Measurements from ENCODE around the gene PLIN4. TPM values are rescaled to one million over a fixed set of nuclear protein-coding genes. Genes with fewer than 3 reads are reported as not detected.
"Not testable (repeated sequence)": the region's sequence is repeated elsewhere in the genome, so short reads cannot be mapped to it uniquely, and the experiment has no call there.

PLIN4 gene, protein sequence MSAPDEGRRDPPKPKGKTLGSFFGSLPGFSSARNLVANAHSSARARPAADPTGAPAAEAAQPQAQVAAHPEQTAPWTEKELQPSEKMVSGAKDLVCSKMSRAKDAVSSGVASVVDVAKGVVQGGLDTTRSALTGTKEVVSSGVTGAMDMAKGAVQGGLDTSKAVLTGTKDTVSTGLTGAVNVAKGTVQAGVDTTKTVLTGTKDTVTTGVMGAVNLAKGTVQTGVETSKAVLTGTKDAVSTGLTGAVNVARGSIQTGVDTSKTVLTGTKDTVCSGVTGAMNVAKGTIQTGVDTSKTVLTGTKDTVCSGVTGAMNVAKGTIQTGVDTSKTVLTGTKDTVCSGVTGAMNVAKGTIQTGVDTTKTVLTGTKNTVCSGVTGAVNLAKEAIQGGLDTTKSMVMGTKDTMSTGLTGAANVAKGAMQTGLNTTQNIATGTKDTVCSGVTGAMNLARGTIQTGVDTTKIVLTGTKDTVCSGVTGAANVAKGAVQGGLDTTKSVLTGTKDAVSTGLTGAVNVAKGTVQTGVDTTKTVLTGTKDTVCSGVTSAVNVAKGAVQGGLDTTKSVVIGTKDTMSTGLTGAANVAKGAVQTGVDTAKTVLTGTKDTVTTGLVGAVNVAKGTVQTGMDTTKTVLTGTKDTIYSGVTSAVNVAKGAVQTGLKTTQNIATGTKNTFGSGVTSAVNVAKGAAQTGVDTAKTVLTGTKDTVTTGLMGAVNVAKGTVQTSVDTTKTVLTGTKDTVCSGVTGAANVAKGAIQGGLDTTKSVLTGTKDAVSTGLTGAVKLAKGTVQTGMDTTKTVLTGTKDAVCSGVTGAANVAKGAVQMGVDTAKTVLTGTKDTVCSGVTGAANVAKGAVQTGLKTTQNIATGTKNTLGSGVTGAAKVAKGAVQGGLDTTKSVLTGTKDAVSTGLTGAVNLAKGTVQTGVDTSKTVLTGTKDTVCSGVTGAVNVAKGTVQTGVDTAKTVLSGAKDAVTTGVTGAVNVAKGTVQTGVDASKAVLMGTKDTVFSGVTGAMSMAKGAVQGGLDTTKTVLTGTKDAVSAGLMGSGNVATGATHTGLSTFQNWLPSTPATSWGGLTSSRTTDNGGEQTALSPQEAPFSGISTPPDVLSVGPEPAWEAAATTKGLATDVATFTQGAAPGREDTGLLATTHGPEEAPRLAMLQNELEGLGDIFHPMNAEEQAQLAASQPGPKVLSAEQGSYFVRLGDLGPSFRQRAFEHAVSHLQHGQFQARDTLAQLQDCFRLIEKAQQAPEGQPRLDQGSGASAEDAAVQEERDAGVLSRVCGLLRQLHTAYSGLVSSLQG (N-terminal part only)
- under 1 TPM in 1 of 2 donors, not detected in 1; 0.05 TPM for total RNA-seq

DNA sequence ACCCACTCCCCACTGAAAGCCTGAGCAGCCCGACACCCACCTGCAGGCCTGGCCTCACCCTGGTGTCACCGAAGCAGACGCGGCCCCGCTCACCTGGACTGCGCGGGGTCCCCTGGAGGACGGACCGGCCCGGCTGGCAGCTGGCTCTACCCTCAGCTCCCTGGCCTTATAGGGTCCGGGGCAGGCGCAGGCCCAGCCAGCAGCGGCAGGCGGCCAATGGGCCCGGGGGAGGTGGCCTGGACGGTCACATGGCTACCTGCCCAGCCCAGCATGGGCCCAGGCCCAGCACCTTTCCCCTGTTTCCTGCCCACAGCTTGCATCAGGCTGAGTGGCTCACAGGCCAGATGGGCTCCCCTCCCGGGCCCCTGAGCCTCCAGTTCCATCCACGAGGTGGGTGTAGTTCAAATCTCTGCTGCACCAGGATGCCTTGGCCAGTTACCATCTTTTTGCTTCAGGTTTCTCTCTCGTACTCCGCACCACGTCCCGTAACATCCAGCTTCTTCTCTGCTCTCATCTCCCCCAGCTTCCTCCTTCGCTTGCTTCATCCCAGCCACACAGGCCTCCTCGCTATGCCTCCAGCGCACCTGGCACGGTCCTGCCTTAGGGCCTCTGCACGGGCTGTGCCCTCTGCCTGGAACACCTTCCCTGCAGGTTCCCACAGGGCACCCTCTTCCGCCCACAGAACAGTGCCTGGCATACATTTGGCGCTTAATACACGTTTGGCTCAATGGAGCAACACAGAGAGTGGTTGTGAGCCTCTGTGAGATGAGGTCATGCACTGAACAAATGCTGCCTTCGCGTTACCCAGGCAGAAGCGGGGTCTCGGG is at the start of gene PLIN4:
PLIN4 (minus strand) TSS at position 142 of the 827 bp plus-strand sequence. CDS start 214 bp downstream, outside the sequence.
- H3K27ac Mint-ChIP-seq, result no peak within 1 kb of the TSS
- ATAC-seq (replicated peaks), result no peak
- H3K9me3 Mint-ChIP-seq, result no peaks in the 10 kb centered on the region

DNA sequence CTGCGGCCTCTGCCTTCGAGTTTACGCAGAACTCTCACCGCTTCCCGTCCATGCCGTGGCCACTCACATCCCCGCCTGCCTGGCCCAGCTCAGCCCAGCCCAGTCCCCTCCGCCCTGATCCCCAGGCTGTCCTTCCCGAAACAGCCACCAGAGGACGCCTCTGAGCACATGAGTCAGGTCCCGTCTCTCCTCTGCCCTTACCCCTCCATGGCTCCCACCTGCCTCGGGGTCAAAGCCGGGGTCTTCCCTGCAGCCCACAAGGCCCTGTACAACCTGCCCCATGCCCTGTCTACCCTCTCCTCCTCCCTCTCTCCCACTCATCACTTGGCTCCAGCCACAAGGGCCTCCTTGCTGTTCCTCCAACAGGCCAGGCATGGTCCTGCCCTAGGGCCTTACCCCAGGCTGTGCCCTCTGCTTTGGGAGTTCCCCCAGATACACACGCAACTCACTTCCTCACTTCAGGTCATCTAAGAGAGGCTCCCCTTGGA is 49.3 kb upstream of the PLIN4 start:
- Mint-ChIP-seq H3K9me3 (no peaks in the 10 kb centered on the region), H3K4me3 (no peak overlapping the region), H3K36me3 (ENCODE audit: low read depth) (no peaks in the 10 kb centered on the region), H3K27me3 (peaks cover 8% of the 10 kb centered on the region), H3K4me1 (no peaks in the 10 kb centered on the region), H3K27ac (no peak overlapping the region)
- peak; percentile 73 for ATAC-seq (replicated peaks)

More for the DNA sequence above, at the start of gene PLIN4:
- no peaks in the 10 kb centered on the region for H3K36me3 Mint-ChIP-seq (ENCODE audit: low read depth)
- no peak within 1 kb of the TSS for H3K4me3 Mint-ChIP-seq
- H3K4me1 Mint-ChIP-seq, result no peaks in the 10 kb centered on the region
- peaks cover 3% of the 10 kb centered on the region for H3K27me3 Mint-ChIP-seq

DNA sequence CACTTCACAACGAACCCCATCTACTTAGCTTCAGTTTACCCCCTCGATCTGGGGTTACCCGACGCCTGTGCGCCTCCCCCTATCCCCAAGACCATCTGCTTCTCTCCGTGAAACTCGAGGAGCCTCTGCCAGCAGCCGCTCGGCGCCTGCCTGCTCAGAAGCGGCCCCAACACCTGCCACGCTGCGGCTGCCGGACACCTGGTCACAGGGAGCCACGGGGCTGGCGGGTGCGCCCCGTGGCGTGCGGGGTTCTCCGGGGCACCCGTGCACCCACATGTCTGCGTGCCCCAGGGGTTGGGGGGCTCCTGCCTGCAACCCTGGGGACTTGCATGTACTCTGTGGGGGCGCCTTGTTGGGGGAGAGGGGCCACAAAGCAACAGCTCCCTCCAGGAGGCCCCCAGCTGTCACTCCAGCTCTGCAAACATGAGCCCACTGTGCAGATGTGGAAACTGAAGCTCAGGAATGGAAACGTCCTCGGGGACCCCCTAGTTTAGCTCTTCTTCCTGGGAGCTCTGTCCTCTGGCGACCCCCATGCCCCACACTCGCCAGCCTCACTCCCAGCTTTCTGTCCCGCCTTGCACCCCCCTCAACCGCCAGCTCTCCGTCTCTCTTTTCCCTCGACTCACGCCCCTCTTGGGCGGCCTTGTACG is 48.2 kb upstream of the PLIN4 start:
- Mint-ChIP-seq H3K36me3 (ENCODE audit: low read depth) (no peaks in the 10 kb centered on the region), H3K4me1 (no peaks in the 10 kb centered on the region), H3K27ac (no peak overlapping the region), H3K27me3 (peaks cover 8% of the 10 kb centered on the region), H3K9me3 (no peaks in the 10 kb centered on the region), H3K4me3 (no peak overlapping the region)
- ATAC-seq (replicated peaks), result no peak

DNA sequence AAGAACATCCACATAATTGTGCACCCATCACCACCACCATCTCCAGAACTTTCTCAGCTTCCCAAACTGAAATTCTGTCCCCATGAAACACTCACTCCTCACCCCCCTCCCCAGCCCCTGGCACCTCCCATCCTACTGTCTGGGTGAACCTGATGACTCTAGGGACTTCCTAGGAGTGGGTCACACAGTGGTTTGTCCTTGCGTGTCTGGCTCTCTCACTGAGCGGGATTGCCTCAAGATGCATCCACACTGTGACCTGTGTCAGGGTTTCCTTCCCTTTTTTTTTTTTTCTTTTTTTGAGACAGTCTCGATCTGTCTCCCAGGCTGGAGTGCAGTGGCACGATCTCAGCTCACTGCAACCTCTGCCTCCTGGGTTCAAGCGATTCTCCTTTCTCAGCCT is 45.3 kb upstream of the PLIN4 start:
- H3K36me3 Mint-ChIP-seq (ENCODE audit: low read depth); ATAC-seq (replicated peaks): not testable (repeated sequence)

DNA sequence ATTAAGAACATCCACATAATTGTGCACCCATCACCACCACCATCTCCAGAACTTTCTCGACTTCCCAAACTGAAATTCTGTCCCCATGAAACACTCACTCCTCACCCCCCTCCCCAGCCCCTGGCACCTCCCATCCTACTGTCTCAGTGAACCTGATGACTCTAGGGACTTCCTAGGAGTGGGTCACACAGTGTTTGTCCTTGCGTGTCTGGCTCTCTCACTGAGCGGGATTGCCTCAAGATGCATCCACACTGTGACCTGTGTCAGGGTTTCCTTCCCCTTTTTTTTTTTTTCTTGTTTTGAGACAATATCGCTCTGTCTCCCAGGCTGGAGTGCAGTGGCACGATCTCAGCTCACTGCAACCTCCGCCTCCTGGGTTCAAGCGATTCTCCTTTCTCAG is 43.8 kb upstream of the PLIN4 start:
- H3K4me1 Mint-ChIP-seq; ATAC-seq (replicated peaks); H3K27ac Mint-ChIP-seq; H3K4me3 Mint-ChIP-seq; H3K9me3 Mint-ChIP-seq; H3K27me3 Mint-ChIP-seq; H3K36me3 Mint-ChIP-seq (ENCODE audit: low read depth): not testable (repeated sequence)

More for the DNA sequence above, 45.3 kb upstream of the PLIN4 start:
- not testable (repeated sequence) for H3K27ac Mint-ChIP-seq, H3K4me1 Mint-ChIP-seq, H3K27me3 Mint-ChIP-seq, H3K9me3 Mint-ChIP-seq, H3K4me3 Mint-ChIP-seq

DNA sequence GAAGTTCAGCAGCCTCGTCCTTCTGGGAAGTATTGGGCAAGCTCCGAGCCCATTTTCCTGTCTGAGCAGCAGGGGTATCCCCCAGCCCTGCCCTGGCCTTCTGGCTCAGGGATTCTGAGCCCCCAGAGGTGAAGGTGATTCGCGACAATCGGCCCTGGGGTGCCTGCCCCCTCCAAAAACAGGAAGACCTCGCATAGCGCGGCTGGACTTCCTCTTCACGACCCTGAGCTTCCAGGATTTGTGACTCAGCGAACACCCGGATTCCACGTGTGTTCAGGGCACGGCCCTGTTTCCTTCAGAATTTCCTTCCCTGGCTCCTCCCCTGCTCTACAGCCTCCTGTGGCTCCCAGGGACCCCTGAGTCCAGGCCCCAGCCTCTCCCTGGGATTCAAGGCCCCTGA is 41.3 kb upstream of the PLIN4 start, which contains the start of gene SEMA6B:
SEMA6B (minus strand) TSS at position 116 of the 400 bp plus-strand sequence. CDS start 1,227 bp downstream, outside the sequence.
- ATAC-seq (replicated peaks), result no peak
- no peaks in the 10 kb centered on the region for H3K36me3 Mint-ChIP-seq (ENCODE audit: low read depth)
- H3K4me1 Mint-ChIP-seq, result no peaks in the 10 kb centered on the region
- H3K27me3 Mint-ChIP-seq, result no peaks in the 10 kb centered on the region
- no peaks in the 10 kb centered on the region for H3K9me3 Mint-ChIP-seq
- no peak within 1 kb of the TSS for H3K27ac Mint-ChIP-seq
- no peak within 1 kb of the TSS for H3K4me3 Mint-ChIP-seq

DNA sequence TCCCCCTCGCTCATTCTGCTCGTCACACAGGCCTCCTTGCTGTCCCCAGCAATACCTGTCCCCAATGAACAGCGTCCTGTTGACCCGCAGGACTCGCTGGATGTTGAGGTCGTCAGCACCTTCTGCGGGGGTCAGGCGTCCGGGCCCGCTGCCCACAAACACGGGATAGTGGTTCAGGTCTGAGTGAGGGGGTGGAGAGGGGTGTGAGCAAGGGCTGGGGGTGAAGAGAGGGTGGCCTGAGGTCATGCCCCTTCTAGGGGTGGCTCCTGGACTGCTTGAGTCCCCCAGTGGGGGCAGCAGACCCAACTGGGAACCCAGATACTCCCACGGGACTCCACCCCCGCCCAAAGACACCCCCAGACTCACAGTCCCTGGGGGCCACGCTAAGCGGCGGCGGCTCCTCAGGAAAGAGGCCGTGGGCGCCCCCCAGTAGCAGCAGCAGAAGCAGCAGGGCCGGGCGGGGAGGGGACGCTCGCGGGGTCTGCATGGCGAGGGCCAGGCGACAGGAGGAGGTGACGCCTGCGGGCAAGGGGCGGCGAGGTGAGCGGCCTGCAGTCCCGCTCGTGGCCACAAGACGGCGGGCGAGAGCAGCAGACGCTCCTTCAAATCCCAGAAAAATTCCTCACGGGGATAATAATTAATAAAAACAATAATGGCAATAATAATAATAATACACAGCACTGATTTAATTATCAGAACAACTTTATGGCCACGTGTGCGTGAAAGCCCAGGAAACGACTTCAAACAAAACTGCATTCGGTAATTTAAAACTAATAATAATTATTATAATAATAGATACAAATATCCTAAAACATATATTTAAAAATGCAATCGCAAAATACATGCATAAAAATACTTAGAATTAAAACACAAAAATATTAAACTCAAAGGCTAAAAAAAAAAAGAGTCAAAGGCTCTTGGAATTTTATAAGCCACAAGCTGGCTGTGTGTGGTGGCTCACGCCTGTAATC is 40.0 kb upstream of the PLIN4 start:
- Mint-ChIP-seq H3K36me3 (ENCODE audit: low read depth) (no peaks in the 10 kb centered on the region), H3K27me3 (peaks cover 6% of the 10 kb centered on the region), H3K4me3 (no peak overlapping the region), H3K9me3 (no peaks in the 10 kb centered on the region), H3K4me1 (no peaks in the 10 kb centered on the region), H3K27ac (no peak overlapping the region)
- ATAC-seq (replicated peaks), result no peak

DNA sequence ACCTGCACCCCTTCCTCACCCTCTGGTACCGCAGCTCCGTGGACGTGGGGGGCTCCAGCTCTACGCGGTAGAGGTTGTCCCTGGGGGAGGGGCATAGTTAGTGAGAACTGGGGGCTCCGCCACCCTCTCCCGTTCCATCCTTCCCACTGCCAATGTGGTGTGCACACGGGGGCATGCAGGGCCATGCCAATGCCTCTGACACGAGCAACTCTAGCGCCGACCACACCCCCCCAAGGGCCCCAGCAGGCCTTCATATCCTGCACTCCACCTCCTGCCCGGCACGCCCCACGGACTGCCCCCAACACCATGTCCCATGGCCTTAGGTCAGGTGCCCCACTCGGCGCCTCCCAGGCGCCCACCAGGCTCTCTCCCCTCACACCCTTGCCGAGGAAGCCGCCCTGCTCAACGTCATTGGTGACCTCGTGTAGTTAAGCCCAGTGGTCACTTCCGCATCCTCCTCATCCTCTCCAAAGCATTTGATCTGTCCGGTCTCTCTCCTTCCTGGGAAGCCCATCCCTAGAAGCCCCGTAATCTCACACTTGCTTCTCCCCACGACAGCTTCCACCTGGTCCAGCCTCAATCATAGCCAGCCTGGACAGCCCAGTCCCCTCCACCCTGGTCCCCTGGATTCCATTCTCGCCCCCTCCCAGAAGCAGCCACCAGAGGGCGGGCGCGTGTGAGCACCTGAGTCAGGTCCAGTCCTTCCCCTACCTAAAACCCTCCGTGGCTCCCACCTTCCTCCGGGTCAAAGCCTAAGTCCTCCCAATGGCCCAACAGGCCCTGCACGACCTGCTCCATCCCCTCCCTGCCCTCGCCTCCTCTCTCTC is 39.1 kb upstream of the PLIN4 start:
- Mint-ChIP-seq H3K27me3 (peaks cover 11% of the 10 kb centered on the region), H3K36me3 (ENCODE audit: low read depth) (no peaks in the 10 kb centered on the region), H3K9me3 (no peaks in the 10 kb centered on the region), H3K4me1 (no peaks in the 10 kb centered on the region), H3K4me3 (no peak overlapping the region), H3K27ac (no peak overlapping the region)
- ATAC-seq (replicated peaks), result no peak

DNA sequence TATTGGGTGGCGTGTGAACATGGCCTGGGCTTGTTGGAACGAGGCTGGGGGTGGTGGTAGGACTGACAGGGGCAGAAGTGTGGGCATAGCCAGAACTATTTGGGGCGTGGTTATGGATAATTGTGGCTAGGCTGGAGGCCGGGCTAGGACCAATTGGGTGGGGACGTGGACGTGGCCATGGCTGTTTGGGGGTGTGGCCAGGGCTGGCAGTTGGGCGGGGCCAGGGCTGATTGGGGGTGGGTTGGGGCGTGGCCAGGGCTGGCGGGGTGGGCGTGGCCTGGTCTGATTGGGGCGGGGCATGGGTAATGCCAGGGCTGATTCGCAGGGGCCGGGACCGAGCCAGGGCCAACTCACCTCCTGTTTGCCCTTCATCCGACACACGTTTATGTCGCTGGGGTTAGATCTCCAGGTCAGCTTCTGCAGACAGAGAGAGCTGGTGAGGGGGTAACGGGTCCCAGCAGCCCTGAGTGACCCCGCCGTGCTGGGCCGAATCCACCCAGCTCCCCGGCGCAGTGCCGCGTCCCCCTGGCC is 38.4 kb upstream of the PLIN4 start:
- no peaks in the 10 kb centered on the region for H3K36me3 Mint-ChIP-seq (ENCODE audit: low read depth)
- peaks cover 15% of the 10 kb centered on the region for H3K27me3 Mint-ChIP-seq
- H3K27ac Mint-ChIP-seq, result no peak overlapping the region
- no peak overlapping the region for H3K4me3 Mint-ChIP-seq
- ATAC-seq (replicated peaks), result peak; percentile 39
- no peaks in the 10 kb centered on the region for H3K9me3 Mint-ChIP-seq
- H3K4me1 Mint-ChIP-seq, result no peaks in the 10 kb centered on the region

DNA sequence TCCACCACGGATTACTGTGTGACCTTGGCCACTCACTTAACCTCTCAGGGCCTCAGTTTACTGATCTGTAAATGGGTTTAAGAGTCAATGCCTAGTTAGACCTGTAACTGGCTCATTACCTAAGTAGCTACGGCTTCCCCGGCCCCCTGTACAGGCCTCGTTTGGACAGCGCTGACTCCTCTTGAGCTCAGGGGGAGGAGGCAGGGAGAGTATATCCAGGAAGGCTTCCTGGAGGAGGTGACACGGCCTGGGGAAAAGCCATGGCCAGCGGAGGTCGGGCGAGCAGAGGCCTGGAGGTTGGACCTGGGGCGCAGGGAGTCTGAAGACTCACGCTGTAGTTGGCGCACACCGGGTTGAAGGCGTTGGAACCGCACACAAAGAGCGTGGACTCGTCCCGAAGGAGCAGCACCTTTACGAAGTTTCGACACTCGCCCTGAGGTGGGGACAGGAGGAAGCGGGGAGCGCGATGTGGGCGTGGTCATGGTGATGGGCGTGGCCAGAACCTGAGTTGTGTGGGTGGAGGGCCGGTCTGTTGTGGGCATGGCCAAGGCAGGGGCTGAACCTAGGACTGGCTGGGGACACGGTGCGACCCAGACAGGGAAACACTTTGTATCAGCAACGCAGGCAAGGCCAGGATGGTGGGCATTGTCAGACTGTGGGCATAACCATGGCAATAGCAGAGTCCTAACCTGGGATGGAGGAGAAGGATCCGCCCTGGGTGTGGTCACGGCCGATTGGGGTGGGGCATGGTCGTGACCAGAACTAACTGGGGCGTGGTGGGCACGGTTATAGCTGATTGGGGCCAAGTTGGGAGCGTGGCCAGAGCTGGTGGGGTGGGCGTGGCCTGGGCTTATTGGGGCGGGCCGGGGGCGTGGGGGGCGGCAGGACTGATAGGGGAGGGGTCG is 37.6 kb upstream of the PLIN4 start:
- Mint-ChIP-seq H3K4me3 (no peak overlapping the region), H3K27ac (no peak overlapping the region), H3K27me3 (peaks cover 15% of the 10 kb centered on the region), H3K9me3 (no peaks in the 10 kb centered on the region), H3K36me3 (ENCODE audit: low read depth) (no peaks in the 10 kb centered on the region), H3K4me1 (no peaks in the 10 kb centered on the region)
- ATAC-seq (replicated peaks), result no peak

DNA sequence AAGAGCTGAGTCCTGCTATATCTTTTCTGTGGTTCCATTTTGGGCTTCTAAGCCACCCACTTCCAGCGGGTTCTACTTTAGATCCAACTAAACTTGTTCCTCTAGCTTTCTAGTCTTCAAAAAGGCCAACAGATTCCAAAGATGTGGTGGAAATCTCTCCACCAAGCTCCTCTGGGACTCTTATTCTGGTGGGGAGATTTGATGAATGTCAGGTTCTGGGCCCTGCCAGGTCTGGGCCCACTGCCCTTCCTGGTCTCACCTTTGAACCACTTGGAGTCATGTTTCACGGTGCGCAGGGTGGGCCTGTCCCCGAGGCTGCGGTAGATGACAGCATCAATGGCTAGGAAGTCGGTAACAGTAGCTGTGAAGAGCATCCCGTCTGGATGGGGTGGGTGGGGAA is 36.4 kb upstream of the PLIN4 start:
- no peak overlapping the region for H3K4me3 Mint-ChIP-seq
- no peaks in the 10 kb centered on the region for H3K9me3 Mint-ChIP-seq

More for the DNA sequence above, 36.4 kb upstream of the PLIN4 start:
- H3K27me3 Mint-ChIP-seq, result peaks cover 15% of the 10 kb centered on the region
- H3K4me1 Mint-ChIP-seq, result no peaks in the 10 kb centered on the region
- no peak overlapping the region for H3K27ac Mint-ChIP-seq
- ATAC-seq (replicated peaks), result no peak
- H3K36me3 Mint-ChIP-seq (ENCODE audit: low read depth), result no peaks in the 10 kb centered on the region
